Panc1 (cell line): Measurements from ENCODE around the gene ZNF830. TPM values are rescaled to one million over a fixed set of nuclear protein-coding genes. Genes with fewer than 3 reads are reported as not detected.

ENCODE experiments used
- total RNA-seq: library from RNA; stranded (reverse); gene quantifications from one replicate; pipeline ENCODE4 v1.2.1, GENCODE V29; 2021; ENCODE audit not compliant: unreplicated experiment

Gene ZNF830
- total RNA-seq, 1 experiment from 2014 or later: 17.5 TPM

Other genes with a start within 250 kb of the ZNF830 start
- 1.5 TPM for gene CCT6B, start 80 bp upstream of the ZNF830 start, total RNA-seq
- 56.4 TPM for gene LIG3, start 19.0 kb downstream of the ZNF830 start, total RNA-seq
- gene RFFL, start 102.2 kb downstream of the ZNF830 start, total RNA-seq: 38.4 TPM
- gene RAD51D, start 158.3 kb downstream of the ZNF830 start, total RNA-seq: 25.9 TPM
- not detected for gene FNDC8, start 160.1 kb downstream of the ZNF830 start, total RNA-seq
- gene NLE1, start 180.8 kb downstream of the ZNF830 start, total RNA-seq: 35.5 TPM
- gene UNC45B, start 186.3 kb downstream of the ZNF830 start, total RNA-seq: not detected
- gene SLC35G3, start 232.9 kb downstream of the ZNF830 start, total RNA-seq: not detected